IMR-90 (cell line): ENCODE results near the gene PADI2. TPM values are rescaled to one million over a fixed set of nuclear protein-coding genes. Genes with fewer than 3 reads are reported as not detected.

Source experiments
- ATAC-seq: fragments of 200-7000 bp; cut with Tn5 transposase; 2 replicates; pipeline ENCODE4 v1.9.1; 2020; ENCODE audit warnings: low read depth, mild to moderate bottlenecking, moderate library complexity
- BruUV-seq: library from RNA; stranded (reverse); fragments of 400-500 nt; replicated peaks from 2 replicates; lab custom pipeline; 2021; lab: Mats Ljungman, UMichigan
- CTCF ChIA-PET: fragments of 300-600 bp; formaldehyde crosslinking; extraction: SDS; loops from one replicate; lab custom pipeline; 2021; ENCODE audit warnings: antibody characterized with exemption; lab: Yijun Ruan, JAX
- POLR2A ChIA-PET: fragments of 300-600 bp; sonication (Branson Sonifier 250); formaldehyde crosslinking; loops from one replicate; lab custom pipeline; 2022; ENCODE audit warnings: antibody characterized with exemption; ENCODE audit not compliant: unreplicated experiment; lab: Charles Lee
- DNase-seq: peaks from one replicate; pipeline ENCODE4 v3.0.0; 2013
- H2AFZ ChIP-seq: replicated peaks from 2 replicates; pipeline ENCODE3; 2013; ENCODE audit warnings: low read length, mild to moderate bottlenecking; ENCODE audit not compliant: poor library complexity
- H2AK5ac ChIP-seq: 2 replicates; pipeline ENCODE4 v1.6.1; 2013; ENCODE audit warnings: low read depth, low read length, inconsistent platforms
- H2AK9ac ChIP-seq: replicated peaks from 2 replicates; pipeline ENCODE3; 2013; ENCODE audit warnings: mild to moderate bottlenecking, low read depth, low read length, moderate library complexity; ENCODE audit not compliant: poor library complexity
- H2BK120ac ChIP-seq: 2 replicates; pipeline ENCODE4 v1.6.1; 2013; ENCODE audit warnings: low read depth, low read length, inconsistent platforms
- H2BK15ac ChIP-seq: 3 replicates; pipeline ENCODE4 v1.6.1; 2013; ENCODE audit warnings: low read depth, low read length, inconsistent platforms
- H2BK20ac ChIP-seq: 2 replicates; pipeline ENCODE4 v1.6.1; 2013; ENCODE audit warnings: low read depth, mild to moderate bottlenecking, inconsistent platforms, low read length, moderate library complexity
- H2BK5ac ChIP-seq: 2 replicates; pipeline ENCODE4 v1.6.1; 2013; ENCODE audit warnings: mild to moderate bottlenecking, low read depth, low read length, inconsistent platforms; ENCODE audit not compliant: poor library complexity, severe bottlenecking
- H3K14ac ChIP-seq: replicated peaks from 2 replicates; pipeline ENCODE4 v1.6.1; 2013; ENCODE audit warnings: low read depth, low read length, inconsistent platforms
- H3K18ac ChIP-seq: 2 replicates; pipeline ENCODE4 v1.6.1; 2013; ENCODE audit warnings: low read depth, low read length, control low read depth
- H3K23ac ChIP-seq: 2 replicates; pipeline ENCODE4 v1.6.1; 2013; ENCODE audit warnings: low read depth, low read length, inconsistent platforms
- H3K27ac ChIP-seq: 2 replicates; pipeline ENCODE4 v1.5.1; 2013; ENCODE audit warnings: mild to moderate bottlenecking, control low read depth, low read length; ENCODE audit not compliant: insufficient read depth
- H3K27me3 ChIP-seq: 2 replicates; pipeline ENCODE4 v1.6.1; 2013; ENCODE audit warnings: low read length; ENCODE audit not compliant: control insufficient read depth, insufficient read depth
- H3K36me3 ChIP-seq: 2 replicates; pipeline ENCODE4 v1.6.1; 2013; ENCODE audit warnings: low read length, mixed read lengths; ENCODE audit not compliant: control insufficient read depth, insufficient read depth
- H3K4ac ChIP-seq: 2 replicates; pipeline ENCODE4 v1.6.1; 2013; ENCODE audit warnings: low read depth, low read length, inconsistent platforms
- H3K4me1 ChIP-seq: 2 replicates; pipeline ENCODE4 v1.6.1; 2013; ENCODE audit warnings: low read length, mixed read lengths; ENCODE audit not compliant: control insufficient read depth, insufficient read depth
- H3K4me2 ChIP-seq: 2 replicates; pipeline ENCODE4 v1.6.1; 2013; ENCODE audit warnings: low read depth, mild to moderate bottlenecking, control low read depth, low read length, moderate library complexity
- H3K4me3 ChIP-seq: 2 replicates; pipeline ENCODE4 v1.5.1; 2013; ENCODE audit warnings: low read depth, mild to moderate bottlenecking, control low read depth, low read length, moderate library complexity; ENCODE audit not compliant: insufficient read depth
- H3K56ac ChIP-seq: 2 replicates; pipeline ENCODE4 v1.6.1; 2013; ENCODE audit warnings: low read length, inconsistent platforms; ENCODE audit not compliant: insufficient read depth; ENCODE audit errors: extremely low read depth
- H3K79me1 ChIP-seq, 2 experiments: 2 replicates each; pipeline ENCODE4 v1.6.1; 2013; ENCODE audit warnings: low read length in 2 of 2, inconsistent platforms in 1 of 2, low read depth in 1 of 2
- H3K9ac ChIP-seq: 2 replicates; pipeline ENCODE4 v1.6.1; 2013; ENCODE audit warnings: low read depth, low read length, control low read depth
- H3K9me1 ChIP-seq: 2 replicates; pipeline ENCODE4 v1.6.1; 2013; ENCODE audit warnings: low read length, inconsistent platforms; ENCODE audit not compliant: insufficient read depth
- H3K9me3 ChIP-seq: 2 replicates; pipeline ENCODE4 v1.6.1; 2013; ENCODE audit warnings: low read length; ENCODE audit not compliant: control insufficient read depth, insufficient read depth
- H4K20me1 ChIP-seq: 2 replicates; pipeline ENCODE4 v1.6.1; 2013; ENCODE audit warnings: low read length, inconsistent platforms; ENCODE audit not compliant: insufficient read depth
- H4K5ac ChIP-seq: 2 replicates; pipeline ENCODE4 v1.6.1; 2013; ENCODE audit warnings: mild to moderate bottlenecking, low read depth, low read length, control low read depth
- H4K8ac ChIP-seq, 2 experiments: 2 replicates each; pipeline ENCODE4 v1.6.1; 2013; ENCODE audit warnings: low read depth in 2 of 2, low read length in 2 of 2, control low read depth in 1 of 2, inconsistent platforms in 1 of 2
- H4K91ac ChIP-seq: 2 replicates; pipeline ENCODE4 v1.6.1; 2013; ENCODE audit warnings: low read depth, low read length, inconsistent platforms; ENCODE audit not compliant: insufficient read depth
- MXI1 ChIP-seq: IDR thresholded peaks from 2 replicates; pipeline ENCODE4 v1.6.1; 2012; ENCODE audit warnings: low read depth, mild to moderate bottlenecking, low read length, moderate library complexity, borderline replicate concordance
- WGBS, 2 experiments: methylation state at CpG; one replicate each; pipeline versions ENCODE4 v1.1.5 to v1.1.7; 2013; ENCODE audit warnings: missing lambda C conversion rate in 2 of 2; ENCODE audit not compliant: insufficient read length in 1 of 2; ENCODE audit errors: extremely low coverage in 2 of 2; 5-methylcytosine and 5-hydroxymethylcytosine counted together
- dilution Hi-C: fragments of 300-500 bp; cut with HindIII; formaldehyde crosslinking; loops from one replicate; pipeline ENCODE4 v1.14.3; 2018; ENCODE audit warnings: low sequenced_read_pairs; ENCODE audit not compliant: unreplicated experiment
- in situ Hi-C: fragments of 300-500 bp; cut with MboI; formaldehyde crosslinking; loops from 3 replicates; pipeline ENCODE4 v1.14.3; 2019; ENCODE audit warnings: low sequenced_read_pairs, inconsistent platforms, mixed read lengths
- intact Hi-C: fragments of 100-400 bp; cut with micrococcal nuclease; formaldehyde crosslinking; loops from 2 replicates; pipeline ENCODE4 v1.10.0; 2022
- polyA plus RNA-seq, 3 experiments: library from polyadenylated mRNA; depleted of rRNA; stranded (reverse); fragments of >200 nt; gene quantifications; 2 replicates each; pipeline ENCODE4 v1.2.3, GENCODE V29; 2012; ENCODE audit warnings: low replicate concordance in 1 of 3
- total RNA-seq: library from RNA; depleted of rRNA; stranded (reverse); fragments of >200 nt; gene quantifications from 2 replicates; pipeline ENCODE4 v1.2.3, GENCODE V29; 2012

PADI2 gene
- total and polyA plus RNA-seq, 2 of the 4 experiments (the other 2 are of a cell fraction) = not detected

GRCh38 chr1:17084787-17085186 lies 34.5 kb downstream of the PADI2 start:
- Histone ChIP-seq H3K9me1 (no peaks in the 10 kb centered on the region), H3K9me3 (peaks cover 5% of the 10 kb centered on the region; the same call in 1 of the 2 replicates), H2BK15ac (no peak overlapping the region), H4K8ac (no peak overlapping the region), H3K4ac (no peak overlapping the region), H3K56ac (no peak overlapping the region), H4K91ac (no peak overlapping the region), H3K9ac (no peak overlapping the region), H3K4me1 (no peaks in the 10 kb centered on the region), H4K20me1 (no peaks in the 10 kb centered on the region), H3K23ac (no peak overlapping the region), H2AFZ (no peak overlapping the region), H3K27ac (no peak overlapping the region), H4K5ac (no peak overlapping the region), H3K4me3 (no peak overlapping the region), H3K36me3 (no peaks in the 10 kb centered on the region), H3K27me3 (peaks cover 38% of the 10 kb centered on the region), H3K14ac (no peak overlapping the region), H3K18ac (no peak overlapping the region), H2BK20ac (no peak overlapping the region), H3K79me1 (no peaks in the 10 kb centered on the region), H2BK120ac (no peak overlapping the region), H2AK5ac (no peak overlapping the region), H2BK5ac (no peak overlapping the region), H3K4me2 (no peak overlapping the region), H2AK9ac (no peak overlapping the region)
- POLR2A ChIA-PET = no interaction called here
- in situ Hi-C loops (no loop called here), intact Hi-C loops (no loop called here), dilution Hi-C loops (no loop called here)
- WGBS, 2 experiments = no CpG with 5 or more reads among the region's 10 CpGs
- no peak for DNase-seq
- CTCF ChIA-PET = no interaction called here
- BruUV-seq = no TSS peak
- TF ChIP-seq MXI1 = no peak
- ATAC-seq = no peak
